NCI-H146 (cell line): ENCODE results near the gene GGA3.
A peak's percentile ranks its signal among the peaks of the same experiment; 100 is the strongest.
"Not testable (repeated sequence)": the region's sequence is repeated elsewhere in the genome, so short reads cannot be mapped to it uniquely, and the experiment has no call there.

Experiments
- DNase-seq: peaks from one replicate; lab custom pipeline; 2025; lab: John Stamatoyannopoulos, UW

Gene GGA3

GRCh38 chr17:75261336-75262111 is at the start of gene GGA3, which contains the start of gene MRPS7:
TSS of gene GGA3 (minus strand) at chr17:75261606. CDS start at chr17:75261587, 19 bp downstream.
TSS of gene MRPS7 (plus strand) at chr17:75261879. CDS start at chr17:75261901, 22 bp downstream.
- peak; percentile 94 for DNase-seq

- peak; percentile 67 for DNase-seq
These were observed 47.6 kb upstream of the GGA3 start for GRCh38 chr17:75308732-75309629.

GRCh38 chr17:75307957-75308731 is 46.7 kb upstream of the GGA3 start:
- no peak for DNase-seq

GRCh38 chr17:75301502-75302206 is 40.2 kb upstream of the GGA3 start:
- DNase-seq: no peak

- no peak for DNase-seq
These were observed 39.6 kb upstream of the GGA3 start for GRCh38 chr17:75301049-75301448.

GRCh38 chr17:75300280-75300679 is 38.9 kb upstream of the GGA3 start:
- no peak for DNase-seq

GRCh38 chr17:75295201-75296158 is 34.1 kb upstream of the GGA3 start:
- no peak for DNase-seq

GRCh38 chr17:75292810-75293448 is 31.5 kb upstream of the GGA3 start:
- not testable (repeated sequence) for DNase-seq

GRCh38 chr17:75289832-75290337 is 28.5 kb upstream of the GGA3 start:
- peak; percentile 28 for DNase-seq

GRCh38 chr17:75289115-75289831 is 27.9 kb upstream of the GGA3 start, which contains the start of gene SLC25A19:
TSS of gene SLC25A19 (minus strand) at chr17:75289433. CDS start at chr17:75286764, 2,669 bp downstream.
- peak; percentile 98 for DNase-seq

- DNase-seq: peak; percentile 80
These were observed 27.3 kb upstream of the GGA3 start for GRCh38 chr17:75288770-75289114.

- DNase-seq: no peak
These were observed 27.0 kb upstream of the GGA3 start for GRCh38 chr17:75288359-75288758.

GRCh38 chr17:75287221-75287620 is 25.8 kb upstream of the GGA3 start:
- no peak for DNase-seq

- DNase-seq: no peak
These were observed 23.7 kb upstream of the GGA3 start for GRCh38 chr17:75285123-75285522.

GRCh38 chr17:75280189-75280588 is 18.8 kb upstream of the GGA3 start:
- DNase-seq: not testable (repeated sequence)

- no peak for DNase-seq
These were observed 16.3 kb upstream of the GGA3 start for GRCh38 chr17:75277664-75278071.

- no peak for DNase-seq
These were observed 12.7 kb upstream of the GGA3 start for GRCh38 chr17:75273977-75274708.

- no peak for DNase-seq
These were observed 11.4 kb upstream of the GGA3 start for GRCh38 chr17:75272848-75273184.
